Peyer's patch (tissue), 4 donors: ENCODE data around the gene PPM1M.

Source experiments
- POLR2A ChIP-seq, 2 donors: fragments of 450-650 bp; IDR thresholded peaks; one replicate each; pipeline ENCODE4 v1.5.1; 2017; ENCODE audit warnings: antibody characterized with exemption in 2 of 2, mild to moderate bottlenecking in 2 of 2, moderate library complexity in 2 of 2
- TF ChIP-seq, protein P1 (sequence below), 6 experiments: fragments of 450-650 bp in 4 of 6; fragments of 200-600 bp in 2 of 6; sonication (generic) in 1 of 6; IDR thresholded peaks; one replicate each; pipeline ENCODE4 v1.5.1; 2017 to 2019; ENCODE audit warnings: antibody characterized with exemption in 6 of 6, mild to moderate bottlenecking in 3 of 6, moderate library complexity in 1 of 6

DNA sequence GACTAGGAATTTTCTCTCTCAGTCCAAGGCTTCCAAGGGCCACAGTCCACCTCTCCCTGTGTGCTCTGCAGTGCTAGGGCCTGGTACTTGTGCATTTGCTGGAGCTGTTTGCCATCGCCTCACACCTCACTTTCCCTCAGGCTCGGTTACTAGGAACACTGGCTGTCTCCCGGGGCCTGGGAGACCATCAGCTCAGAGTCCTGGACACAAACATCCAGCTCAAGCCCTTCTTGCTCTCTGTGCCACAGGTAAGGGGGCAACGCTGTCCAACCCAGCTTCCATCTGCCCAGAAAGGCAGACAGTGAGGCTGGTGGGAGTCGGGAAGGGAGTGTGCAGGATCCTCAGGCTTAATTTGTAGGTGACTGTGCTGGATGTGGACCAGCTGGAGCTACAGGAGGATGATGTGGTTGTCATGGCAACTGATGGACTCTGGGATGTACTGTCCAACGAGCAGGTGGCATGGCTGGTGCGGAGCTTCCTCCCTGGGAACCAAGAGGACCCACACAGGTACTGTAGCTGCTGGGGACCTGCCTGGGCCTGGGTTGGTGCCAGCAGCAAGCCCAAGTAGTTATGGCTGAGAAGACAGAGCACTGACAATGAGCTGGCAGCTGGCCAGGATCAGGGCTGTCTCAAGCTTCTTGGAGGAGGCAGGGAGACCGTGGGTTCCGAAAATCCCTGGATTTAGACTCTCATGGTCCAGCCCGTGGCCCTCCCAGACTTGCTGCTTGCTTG is 3.4 kb downstream of the PPM1M start:
- TF ChIP-seq, protein P1, sequence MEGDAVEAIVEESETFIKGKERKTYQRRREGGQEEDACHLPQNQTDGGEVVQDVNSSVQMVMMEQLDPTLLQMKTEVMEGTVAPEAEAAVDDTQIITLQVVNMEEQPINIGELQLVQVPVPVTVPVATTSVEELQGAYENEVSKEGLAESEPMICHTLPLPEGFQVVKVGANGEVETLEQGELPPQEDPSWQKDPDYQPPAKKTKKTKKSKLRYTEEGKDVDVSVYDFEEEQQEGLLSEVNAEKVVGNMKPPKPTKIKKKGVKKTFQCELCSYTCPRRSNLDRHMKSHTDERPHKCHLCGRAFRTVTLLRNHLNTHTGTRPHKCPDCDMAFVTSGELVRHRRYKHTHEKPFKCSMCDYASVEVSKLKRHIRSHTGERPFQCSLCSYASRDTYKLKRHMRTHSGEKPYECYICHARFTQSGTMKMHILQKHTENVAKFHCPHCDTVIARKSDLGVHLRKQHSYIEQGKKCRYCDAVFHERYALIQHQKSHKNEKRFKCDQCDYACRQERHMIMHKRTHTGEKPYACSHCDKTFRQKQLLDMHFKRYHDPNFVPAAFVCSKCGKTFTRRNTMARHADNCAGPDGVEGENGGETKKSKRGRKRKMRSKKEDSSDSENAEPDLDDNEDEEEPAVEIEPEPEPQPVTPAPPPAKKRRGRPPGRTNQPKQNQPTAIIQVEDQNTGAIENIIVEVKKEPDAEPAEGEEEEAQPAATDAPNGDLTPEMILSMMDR (IDR thresholded peaks at IDR 0.05): no peak
- no peak for TF ChIP-seq POLR2A (IDR thresholded peaks at IDR 0.05)
